Non-pigmented ciliary epithelial cell (primary cell): Measurements from ENCODE around the gene DSTN.

Experiments used
- DNase-seq: peaks from one replicate; pipeline ENCODE4 v3.0.0-alpha.2; 2010; ENCODE audit warnings: low read depth

The DSTN gene

DNA sequence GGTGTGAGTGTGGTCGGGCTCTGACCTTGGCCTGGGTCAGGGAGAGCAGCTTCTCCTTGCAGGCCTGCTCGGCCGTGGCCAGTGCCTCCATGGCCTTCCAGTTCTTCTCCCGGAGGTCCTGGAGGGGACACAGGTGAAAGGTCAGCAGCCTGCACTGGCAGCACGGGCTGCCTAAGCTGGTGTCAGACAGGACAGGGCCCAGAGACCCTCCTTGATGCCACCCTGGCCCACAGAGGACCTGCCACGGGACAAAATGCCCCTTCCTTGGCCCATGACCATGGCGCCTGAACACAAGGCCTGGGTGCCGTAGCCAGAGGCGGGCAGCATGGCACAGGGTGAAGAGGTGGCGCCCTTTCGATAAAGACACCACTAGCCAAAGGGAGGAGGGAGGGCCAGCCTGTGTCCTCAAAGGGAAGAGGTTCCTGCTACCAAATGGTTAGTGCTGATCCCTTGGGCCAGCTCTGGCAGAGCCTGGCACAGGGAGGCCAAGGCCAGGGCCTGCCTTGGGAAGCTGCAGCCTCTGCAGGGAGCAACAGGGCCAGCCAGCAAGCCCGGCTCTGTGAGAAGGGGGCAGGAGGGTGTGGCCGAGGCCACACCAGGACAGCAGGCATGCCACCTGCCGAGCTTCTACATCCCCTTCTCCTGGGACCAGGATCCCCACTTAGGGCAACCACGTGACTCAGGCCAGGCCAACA lies 54.8 kb downstream of the DSTN start:
- no peak for DNase-seq

DNA sequence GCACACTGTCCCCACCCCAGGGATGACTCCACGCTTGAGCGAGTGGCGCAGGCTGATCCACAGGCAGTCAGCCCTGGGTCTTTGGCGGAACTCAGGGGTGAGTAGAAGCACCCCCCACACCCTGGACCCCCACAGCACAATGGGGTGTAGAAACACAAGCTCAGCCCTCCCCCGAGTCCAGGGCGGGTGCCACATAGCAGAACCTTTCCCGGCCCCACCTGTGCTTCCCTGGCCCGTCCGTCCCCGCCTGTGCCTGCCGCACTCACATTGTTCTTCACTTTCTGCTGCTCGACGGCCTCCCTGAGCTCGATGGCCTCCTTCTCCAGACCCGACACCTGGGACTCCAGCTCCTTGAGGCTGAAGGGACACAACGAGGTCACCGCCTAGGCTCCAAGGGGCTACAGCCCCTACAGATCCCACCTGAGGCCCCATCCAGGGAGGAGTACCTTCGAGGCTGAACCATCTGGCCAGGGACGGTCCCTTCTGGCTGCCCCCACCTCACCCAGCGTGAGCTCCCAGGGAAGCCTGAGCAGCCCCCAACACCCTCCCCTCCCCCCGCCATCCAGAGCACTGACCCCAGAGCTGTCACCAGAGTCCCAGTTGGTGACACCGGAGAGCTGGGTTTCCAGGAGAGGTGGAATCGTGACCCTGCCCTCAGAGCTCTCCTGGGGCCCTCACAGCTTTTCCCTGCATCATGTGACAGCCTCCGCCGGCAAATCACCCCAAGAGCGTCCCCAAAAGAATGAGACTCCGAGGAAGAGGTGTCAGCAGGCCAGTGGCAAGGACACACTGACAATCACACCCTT lies 55.6 kb downstream of the DSTN start:
- DNase-seq = no peak

DNA sequence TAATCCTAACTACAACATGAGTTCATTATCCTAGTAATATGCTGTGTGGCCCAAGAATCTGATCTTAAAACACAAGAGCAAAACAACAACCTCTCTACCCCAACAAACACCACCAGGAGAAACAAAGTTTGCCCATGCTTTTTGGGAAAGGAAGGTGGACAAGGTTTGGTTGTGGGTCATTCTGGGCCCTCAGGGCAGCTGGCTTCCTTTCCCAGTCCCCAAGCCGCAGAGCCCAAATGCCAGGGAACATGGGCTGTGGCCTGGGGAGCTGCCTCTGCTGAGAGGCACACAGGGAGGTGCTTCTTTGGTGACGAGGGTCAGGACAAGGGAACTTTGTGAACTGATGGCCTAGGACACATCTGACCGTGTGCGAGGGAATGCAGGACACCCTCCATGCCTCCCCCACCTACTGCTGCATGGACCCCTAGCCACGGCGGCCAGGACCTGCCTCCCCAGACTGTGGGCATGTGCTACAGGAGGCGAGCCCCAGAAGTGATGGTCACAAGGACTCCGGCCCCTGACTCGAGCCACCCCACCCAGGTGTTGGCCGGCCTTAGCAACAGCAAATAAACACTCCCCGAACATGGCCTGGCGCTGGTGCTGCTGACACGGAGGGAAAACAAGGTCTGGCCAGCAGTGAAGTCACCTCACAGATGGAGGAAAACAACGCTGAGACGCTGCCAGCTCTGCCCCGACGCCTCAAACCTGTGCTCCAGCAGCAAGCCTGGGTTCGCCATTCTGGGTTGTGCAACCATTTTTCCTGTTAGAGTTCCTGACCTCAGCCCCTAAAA lies 56.5 kb downstream of the DSTN start:
- DNase-seq = no peak

DNA sequence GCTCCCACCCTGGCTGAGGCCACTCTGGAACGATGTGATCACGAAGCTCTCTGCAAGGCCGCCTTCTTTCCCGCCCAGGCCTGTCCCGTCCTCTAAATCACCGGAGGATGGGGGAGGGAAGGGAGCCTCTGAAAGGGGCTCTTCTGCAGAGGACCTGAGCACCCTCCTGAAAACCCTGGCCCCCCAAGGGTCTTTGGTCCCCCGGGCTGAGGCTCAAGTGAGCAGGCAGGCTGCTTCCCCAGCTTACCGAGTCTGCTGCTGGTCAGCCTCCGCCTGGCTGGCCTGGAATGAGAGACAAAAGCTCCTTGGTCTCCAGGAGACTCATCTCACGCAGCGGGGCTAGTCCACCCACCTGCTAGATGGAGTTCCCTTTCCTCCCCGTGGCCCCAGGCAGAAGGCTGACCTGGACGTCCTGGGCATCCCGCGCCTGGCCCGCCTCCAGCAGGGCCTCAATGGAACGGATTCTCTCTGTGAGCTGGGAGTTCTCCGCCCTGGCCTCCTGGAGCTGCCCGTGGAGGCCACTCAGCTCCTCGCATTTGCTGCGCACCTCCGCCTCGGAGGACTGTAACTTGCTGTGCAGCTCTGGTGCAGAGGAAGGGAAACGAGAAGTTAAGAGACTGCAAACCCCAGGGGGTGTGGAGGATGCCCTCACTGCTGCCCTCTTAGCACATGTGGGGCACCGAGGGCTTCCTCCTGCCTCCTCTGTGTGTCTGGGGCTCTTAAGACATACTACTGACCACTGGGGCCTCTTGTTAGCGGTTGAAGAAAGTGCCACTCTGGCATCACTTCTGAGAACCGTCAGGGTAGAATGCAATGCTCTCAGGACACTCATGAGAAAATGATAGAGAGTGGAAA lies 57.5 kb downstream of the DSTN start:
- no peak for DNase-seq

DNA sequence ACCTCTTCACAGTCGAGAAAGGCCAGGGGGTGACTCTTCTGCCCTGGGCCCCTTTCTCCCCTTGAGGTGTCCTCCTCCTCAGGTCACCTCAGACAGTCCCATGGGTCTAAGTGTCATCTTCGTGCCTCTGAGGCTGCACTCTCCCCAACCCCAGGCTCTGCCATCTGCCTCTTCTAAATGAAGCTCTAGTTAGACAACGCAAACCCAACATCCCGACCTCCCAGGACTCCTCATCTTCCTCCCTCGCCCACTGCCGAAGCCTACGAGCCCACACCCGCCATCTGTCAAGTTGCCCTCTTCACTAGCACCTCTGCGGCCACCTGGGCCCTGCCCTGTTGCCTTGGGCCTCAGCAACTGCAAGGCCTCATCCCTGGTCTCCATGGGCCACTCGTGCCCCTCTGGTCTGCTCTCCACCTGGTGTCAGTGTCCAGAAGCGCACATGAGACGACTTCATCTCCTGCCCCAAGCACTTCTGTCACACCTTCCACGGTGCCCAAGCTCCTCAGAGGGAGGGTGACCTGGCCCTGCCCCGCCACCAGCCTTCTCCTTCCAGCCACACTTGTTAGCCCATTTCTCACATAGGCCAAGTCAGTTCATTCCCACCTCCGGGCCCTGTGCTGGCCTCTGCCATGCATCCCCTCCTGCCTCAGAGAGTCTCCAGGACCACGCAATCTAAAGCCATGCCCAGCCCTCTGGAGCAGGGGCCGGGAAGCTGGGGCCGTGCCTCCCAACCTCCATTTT lies 58.4 kb downstream of the DSTN start:
- DNase-seq = no peak

DNA sequence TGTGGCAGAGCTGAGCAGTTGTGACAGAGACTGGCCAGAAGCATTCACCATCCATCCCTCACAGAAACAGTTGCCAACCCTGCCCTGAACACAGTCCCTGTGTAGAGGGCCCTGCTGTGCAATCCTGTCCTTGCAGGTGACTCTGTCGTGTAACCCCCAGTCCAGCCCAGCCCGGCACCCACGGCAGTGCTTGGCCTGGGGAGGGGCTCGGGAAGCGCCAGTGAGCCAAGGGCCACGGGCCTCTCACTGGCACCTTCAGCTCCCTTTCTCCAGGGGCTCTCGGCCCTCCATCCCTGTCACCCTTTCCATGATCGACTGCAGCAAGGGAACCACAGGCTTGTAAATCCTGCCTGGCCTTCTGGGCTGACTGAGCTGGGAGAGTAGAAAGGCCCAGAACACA lies 59.1 kb downstream of the DSTN start:
- no peak for DNase-seq

DNA sequence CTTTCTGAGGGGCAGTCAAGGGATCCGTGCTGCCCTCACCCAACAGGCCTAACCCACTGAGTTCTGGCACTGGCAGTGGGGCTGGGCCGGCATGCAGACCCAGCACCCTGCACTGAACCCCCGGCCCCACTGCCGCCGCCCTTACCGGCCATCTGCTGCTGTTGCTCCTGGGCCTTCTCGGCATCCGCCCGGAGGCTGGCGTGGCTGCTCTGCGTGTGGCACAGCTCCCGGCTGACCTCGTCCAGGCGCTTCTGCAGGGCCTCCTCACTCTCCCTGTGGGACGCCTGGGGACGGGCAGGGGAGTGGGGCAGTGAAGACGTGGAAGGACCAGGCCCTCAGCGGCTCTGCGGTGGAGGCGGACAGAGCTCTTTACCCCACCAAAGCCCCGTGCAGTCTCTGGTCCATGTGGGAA lies 59.8 kb downstream of the DSTN start:
- DNase-seq = no peak

DNA sequence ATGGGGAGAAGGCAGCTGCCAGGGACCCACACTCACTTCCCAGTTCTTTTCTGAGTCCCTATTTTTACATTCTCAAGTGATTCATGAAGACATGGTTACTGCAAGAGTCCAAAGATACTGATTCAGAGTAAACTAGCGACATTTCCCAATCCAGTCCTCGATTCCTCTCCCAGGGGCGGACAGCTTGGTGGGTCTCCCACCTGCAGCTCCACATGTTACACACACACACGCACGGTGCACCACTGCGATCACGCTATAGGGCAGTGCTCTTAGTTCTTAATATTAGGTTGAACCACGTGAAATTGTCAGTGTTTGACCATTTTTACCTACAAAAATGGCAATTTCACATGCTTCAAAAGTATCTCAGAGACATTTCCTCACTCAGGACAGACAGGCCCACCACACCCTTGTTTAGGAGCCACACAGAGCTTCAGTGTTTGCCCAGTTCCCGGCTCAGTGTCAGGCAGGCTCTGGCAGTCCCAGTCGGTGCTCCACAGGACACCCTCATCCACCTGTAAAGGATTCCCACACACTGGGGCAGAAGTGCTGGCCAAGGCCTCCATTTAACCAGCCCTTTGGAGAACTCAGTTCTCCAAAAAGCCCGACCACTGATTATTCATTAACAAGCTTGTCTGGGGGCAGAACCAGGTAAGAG lies 60.4 kb downstream of the DSTN start:
- DNase-seq = no peak

DNA sequence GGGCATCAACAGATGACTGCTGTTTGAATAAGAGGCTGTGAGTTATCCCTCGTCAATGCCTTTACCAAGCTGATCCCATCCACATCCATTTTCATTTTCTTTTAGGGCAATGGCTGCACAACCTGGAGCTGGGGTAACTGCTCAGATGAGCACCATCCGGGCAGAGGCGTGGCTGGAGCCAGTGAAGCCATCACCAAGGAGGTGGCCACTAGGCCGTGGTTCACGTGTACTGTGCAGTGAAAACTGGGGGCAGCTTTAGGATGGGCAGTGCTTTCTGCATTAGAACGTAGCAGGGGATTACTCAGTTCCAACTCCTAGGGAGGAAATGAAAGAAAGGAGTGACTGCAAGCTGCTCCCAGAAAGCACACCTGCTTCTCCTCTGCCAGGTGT lies 60.9 kb downstream of the DSTN start:
- no peak for DNase-seq

DNA sequence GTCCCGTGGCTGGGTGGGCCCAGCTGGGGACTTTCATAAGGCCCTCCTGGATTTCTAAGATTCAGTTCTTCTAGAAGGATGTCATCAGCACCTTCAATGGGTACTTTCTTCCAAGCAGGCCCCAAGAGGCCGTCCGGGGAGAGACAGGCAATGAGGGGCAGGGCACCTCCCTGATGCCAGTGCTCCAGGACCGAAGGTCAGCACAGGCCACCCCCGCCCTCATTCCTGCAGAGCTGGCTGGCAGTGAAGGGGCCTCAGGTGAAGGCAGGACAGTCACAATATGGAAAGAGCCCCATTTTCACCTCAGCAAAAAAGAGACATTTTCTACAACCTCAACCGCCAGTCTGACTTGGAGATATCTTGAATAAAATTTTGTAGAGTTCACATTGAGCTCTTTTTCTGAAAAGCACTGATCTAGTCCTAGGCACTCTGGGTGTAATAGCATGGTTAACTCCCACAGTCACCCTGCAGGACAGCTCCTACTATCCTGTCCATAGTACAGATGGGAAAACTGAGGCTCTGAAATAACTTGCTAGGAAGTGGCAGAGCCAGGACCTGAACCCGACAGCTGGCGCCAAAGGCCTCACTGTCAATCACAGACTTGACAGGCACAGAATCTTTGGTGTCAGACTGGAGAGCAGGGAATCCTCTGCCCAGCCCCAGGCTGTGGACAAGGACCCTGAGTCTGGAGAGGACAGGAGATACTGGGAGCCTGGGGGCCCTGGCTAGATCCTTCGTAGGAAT lies 61.9 kb downstream of the DSTN start:
- no peak for DNase-seq

DNA sequence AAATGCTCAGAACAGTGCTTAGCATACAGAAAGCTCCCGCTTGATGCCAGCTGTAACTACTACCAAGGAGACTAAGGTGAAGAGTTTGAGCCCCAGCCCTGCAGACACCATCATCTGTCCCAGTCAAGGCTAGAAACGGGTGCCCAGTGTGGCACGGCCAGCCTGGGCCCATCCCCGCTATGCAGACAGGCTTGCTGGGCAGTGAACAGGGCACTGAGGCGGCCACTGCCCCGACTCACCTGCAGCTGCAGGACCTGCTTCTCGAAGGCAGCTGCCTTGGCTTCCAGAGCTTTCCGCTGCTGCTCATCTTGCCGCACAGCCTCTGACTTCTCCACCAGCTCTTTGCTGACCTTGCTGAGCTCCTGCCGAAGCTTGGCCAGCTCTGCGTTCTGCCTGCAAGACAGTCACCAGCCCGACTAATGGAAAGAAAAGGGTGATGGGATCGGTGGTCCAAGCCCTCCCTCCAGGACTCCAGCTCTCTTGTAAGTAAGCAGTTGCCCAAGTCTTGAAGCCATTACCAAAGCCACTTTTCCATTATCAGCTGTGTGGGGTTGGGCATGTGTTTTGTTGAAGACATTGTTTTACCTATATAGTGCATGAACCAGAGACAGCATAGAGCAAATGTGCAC lies 63.5 kb downstream of the DSTN start:
- no peak for DNase-seq

DNA sequence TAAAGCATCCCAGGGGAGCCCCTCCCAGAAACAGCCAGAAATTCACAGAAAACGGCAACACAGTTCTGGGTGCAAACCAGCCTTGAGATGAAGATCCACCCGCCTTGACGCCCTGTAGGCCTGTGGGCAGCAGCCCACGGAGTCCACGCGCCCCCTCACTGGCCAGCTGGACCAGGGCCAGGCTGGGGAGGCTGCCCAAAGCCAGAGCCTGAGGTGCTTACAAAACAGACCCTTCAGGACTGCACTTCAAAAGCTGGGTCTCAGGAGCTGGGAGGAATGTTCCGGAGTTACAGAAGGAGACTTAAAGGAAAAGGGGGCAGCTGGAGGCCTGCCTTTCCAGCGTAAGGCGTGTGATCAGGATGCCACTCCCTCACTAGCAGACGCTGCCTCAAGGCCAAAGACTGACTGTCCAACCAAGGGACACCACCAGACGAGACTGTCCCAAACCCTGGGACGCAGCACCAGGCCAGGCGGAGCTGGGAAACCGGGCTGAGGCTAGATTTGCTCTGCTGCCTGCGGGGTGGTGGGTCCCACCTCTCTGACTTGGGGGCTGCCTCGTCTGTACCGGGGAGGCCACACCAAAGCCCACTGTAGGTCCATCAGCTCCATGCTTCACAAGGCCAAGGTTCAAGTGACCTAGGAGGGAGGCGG lies 64.1 kb downstream of the DSTN start:
- no peak for DNase-seq

DNA sequence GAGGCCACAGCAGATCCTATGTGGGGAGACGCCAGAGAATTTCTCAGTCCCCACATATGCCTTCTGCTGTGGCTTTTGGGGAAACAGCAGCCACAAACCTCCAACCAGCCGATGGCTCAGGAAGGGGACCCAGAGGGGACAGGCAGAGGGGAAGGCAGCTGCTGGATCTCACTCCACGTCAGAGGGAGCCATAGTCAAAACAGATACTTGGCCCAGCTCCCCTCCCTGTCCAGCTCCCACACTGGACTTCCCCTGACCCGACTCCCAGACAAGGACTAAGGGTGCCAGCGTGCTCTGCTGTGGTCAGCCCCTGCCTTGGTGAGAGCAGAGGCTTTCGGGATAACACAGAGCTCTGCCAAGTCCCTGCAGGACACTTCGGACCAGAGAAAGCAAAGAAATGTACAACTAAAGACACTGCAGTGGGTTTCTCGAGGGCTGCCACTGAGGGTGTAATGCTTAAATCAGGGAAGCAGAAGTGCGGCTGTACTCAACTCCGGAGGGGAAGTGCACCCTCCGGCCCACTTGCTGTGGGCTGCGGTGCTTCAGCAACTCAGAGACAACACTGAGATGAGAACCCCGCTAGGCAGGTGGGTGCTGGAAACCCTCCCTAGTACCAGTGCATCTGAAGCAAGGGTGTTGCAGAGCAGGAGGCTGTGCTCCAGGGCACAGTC lies 64.9 kb downstream of the DSTN start:
- DNase-seq = no peak

DNA sequence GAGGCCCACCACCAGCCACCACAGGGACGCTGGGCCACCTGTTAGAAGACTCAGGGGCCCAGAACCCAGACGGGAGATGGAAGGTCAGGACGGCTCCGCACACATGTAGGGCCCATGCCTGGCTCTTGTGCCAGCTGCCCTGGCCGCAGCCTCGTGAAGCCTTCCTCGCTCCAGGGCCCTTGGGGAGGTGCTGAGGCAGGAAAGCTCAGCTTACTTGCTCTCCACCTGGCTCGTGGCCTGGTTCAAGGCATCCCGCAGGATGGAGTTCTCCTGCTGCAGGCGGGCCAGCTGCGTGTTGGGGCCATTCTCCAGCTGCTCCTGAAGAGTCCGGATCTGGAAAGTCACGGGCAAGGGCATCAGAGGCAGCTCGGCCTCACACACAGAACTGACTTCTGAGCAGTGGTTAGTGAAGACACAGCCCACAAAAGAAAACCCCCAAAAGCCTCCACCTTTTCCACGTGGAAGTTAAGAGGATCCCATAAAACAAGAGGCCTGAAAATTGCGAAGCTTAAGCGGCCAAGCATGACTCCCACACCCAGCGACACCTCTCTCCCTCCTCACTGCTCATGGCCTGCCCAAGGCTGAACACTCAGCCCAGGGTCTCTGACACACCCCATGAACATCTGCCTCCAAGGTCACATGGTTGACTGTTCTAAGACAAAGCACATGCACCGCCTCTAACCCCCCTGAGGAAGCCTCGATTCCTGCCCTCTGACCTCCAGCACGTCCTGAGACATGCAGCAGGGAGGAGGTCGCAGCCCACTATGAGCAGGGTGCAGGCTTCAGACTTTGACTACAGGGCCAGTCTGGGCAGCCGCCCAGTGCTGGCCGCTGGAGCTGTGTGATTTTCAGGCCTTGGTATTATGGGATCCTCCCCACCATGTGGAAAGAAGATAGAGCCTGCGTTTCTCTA lies 65.7 kb downstream of the DSTN start:
- DNase-seq = no peak

DNA sequence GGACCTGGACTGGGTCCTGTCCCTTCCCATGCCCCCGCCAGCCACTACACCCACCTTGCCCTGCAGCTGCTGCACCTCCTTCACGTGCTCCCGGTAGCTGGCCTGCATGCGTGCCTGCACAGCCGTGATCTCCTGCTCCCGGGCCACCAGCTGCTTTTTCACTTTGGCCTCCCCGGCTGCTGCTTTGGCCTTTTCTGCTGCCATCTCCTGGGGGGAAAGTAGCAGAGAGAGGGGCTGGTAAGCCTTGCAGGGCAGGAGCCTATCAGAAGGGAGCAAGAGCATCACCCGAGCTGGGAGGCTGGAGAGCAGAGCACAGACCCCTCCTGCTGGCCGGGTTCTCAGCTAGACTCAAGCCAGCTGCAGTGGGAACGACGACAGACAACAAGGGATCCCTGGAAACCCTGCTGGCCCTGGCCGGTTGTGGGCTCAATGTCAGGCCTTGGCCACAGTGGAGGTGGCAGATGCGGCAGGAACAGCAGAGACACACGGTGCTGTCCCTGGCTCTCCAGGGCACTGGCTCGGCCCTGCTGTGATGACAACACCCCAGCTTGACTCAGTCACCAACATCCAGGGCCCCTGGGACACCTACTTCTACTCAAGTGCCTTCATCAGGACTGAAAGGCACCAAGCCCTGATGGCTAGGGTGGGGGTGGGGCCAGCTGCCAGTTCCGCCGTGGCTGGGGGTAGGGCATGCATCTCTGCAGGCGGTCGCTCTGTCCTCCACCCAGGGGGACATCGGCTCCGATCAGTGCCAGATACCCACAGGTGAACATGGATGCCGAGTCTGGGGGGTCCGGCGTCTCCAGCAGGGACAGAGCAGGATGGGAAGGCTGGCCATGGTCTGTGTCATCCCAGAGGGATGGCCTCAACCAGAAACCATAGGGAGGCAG lies 66.9 kb downstream of the DSTN start:
- no peak for DNase-seq

DNA sequence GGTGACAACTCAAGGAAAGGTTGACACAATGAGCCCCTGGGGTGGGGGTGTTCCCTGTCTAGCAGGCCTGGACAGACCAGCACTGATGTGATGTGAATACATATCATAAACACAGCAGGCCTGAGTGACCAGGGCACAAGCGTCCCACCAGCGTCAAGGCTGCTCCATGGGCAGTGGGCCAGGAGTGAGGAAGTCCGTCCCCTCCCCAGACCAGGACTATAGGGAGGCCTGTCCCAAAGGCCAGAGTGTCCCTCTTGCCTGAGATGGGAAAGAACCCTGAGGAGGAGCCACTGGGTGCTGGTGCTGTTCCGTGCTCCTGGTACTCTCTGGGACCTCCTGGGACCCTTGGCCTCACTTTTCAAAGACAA lies 67.5 kb downstream of the DSTN start:
- DNase-seq = no peak
